GM12873 (cell line): ENCODE results near the gene EEF1A2.
A peak's percentile ranks its signal among the peaks of the same experiment; 100 is the strongest.

Experiments used
- TF ChIP-seq, protein P1 (sequence below): IDR thresholded peaks from 2 replicates; pipeline ENCODE4 v1.5.1; 2012; ENCODE audit warnings: low read depth, mild to moderate bottlenecking, moderate library complexity, low read length, control low read depth; ENCODE audit not compliant: insufficient read depth; ENCODE audit errors: missing control alignments

Gene EEF1A2

GRCh38 chr20:63452821-63453523, 45.9 kb downstream of the EEF1A2 start:
- TF ChIP-seq, protein P1, sequence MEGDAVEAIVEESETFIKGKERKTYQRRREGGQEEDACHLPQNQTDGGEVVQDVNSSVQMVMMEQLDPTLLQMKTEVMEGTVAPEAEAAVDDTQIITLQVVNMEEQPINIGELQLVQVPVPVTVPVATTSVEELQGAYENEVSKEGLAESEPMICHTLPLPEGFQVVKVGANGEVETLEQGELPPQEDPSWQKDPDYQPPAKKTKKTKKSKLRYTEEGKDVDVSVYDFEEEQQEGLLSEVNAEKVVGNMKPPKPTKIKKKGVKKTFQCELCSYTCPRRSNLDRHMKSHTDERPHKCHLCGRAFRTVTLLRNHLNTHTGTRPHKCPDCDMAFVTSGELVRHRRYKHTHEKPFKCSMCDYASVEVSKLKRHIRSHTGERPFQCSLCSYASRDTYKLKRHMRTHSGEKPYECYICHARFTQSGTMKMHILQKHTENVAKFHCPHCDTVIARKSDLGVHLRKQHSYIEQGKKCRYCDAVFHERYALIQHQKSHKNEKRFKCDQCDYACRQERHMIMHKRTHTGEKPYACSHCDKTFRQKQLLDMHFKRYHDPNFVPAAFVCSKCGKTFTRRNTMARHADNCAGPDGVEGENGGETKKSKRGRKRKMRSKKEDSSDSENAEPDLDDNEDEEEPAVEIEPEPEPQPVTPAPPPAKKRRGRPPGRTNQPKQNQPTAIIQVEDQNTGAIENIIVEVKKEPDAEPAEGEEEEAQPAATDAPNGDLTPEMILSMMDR: peak; percentile 14

- TF ChIP-seq, protein P1: no peak
Observed at GRCh38 chr20:63452341-63452740, 46.5 kb downstream of the EEF1A2 start.

DNA sequence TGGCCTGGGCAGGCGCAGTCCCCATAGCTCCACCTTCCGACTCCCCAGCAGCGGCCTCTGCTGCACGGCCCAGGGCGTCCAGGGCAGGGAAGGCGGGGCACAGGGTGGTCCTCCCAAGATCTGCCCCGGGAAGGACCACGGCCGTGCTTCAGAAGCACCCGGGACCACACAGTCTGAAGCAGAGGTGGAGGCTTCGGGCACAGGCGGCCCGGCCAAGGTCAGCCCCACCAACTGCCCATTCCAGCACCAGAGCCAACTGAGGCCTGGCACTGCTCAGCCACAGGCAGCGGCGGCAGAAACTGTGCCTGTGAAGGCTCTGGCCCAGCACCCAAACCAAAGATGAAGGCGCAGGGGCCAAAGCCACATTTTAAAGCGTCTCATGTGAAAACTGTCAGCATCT, 47.1 kb downstream of the EEF1A2 start:
- TF ChIP-seq, protein P1: no peak

DNA sequence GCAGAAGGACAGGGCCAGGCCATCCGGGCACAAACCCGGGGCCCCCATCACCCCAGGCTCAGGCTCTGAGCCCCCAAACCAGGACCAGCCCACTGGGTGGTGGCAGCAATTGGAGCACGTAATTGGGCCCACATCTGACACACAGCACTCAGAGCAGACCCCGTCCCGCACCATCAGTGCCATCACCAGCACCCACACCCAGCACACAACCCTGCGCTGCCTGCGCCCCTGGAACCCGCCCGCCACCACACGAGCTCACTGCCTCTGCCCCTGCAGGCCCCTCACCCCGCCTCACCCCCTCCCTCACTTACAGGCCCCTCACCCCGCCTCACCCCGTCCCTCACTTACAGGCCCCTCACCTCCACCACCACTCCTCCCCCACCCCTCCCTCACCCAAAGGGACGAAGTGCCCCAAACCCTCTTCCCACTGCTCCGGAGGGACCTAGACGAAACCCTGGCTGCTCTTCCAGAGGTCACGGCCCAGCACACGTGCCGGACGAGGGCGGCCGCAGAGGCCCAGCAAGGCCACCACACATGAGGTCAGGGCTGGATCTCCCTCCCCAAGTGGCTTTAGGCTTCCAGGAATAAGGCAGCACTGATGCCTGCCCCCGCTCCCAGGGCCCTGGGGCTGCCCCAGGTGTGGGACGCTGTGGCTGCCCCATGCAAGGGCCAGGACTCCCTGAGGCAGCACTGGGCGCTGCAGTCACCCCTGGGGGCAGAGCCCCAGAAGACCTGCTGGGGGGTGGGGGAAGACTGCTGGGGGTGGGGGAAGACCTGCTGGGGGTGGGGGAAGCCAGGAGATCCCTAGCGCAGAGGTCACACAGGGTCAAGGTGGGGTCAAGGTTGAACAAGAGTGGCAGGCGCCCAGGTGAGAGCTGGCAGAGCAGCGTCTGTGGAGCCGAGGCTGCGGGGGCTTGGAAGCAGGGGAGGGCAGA, 48.8 kb downstream of the EEF1A2 start:
- TF ChIP-seq, protein P1: no peak

- TF ChIP-seq, protein P1: no peak
Observed at GRCh38 chr20:63449025-63449424, 49.9 kb downstream of the EEF1A2 start.

DNA sequence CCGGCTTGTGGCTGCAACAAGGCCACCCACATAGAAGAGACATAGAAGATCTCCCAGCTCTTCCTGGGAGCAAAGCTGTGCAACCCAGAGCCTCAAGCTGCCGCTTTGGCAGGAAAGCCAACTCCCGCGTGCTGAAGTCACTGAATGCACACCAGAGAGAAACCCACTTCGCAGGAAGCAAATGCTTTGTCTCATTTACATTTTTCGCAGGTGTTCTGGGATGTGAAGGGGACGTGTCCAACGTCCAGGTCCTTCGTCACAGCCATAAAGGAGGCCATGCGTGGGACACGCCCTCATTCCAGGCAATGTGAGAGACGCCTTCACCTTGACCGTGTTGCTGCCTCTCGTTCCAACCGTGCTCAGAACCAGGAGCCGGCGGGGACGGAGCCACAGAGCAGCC, 50.9 kb downstream of the EEF1A2 start:
- TF ChIP-seq, protein P1: no peak

DNA sequence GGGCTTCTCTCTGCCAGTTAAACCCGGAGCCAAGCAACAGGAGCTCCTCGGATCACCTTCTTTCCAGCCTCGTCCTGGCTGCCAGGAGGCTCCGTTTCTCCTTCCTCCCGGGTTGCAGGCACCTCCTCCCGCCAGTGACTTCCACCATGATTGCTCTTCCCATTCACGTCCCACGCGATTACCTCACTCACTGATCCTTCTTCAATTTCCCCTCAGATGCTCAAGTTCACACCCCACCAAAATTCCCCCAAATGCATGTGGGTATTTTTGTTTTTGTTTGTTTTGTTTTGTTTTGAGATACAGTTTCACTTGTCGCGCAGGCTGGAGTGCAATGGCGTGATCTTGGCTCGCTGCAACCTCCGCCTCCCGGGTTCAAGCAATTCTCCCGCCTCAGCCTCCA, 51.6 kb downstream of the EEF1A2 start:
- TF ChIP-seq, protein P1: no peak
